Panc1 (cell line): ENCODE results near the gene KDF1. TPM values are rescaled to one million over a fixed set of nuclear protein-coding genes. Genes with fewer than 3 reads are reported as not detected.

Source experiments
- ATAC-seq: fragments of 200-7000 bp; cut with Tn5 transposase; 2 replicates; pipeline ENCODE4 v1.9.1; 2020; ENCODE audit warnings: mild to moderate bottlenecking, moderate library complexity
- BruUV-seq: library from RNA; stranded (reverse); fragments of 400-500 nt; replicated peaks from 2 replicates; lab custom pipeline; 2021; lab: Mats Ljungman, UMichigan
- CTCF ChIA-PET: fragments of 300-600 bp; sonication (Branson Sonifier 250); formaldehyde crosslinking; loops from one replicate; lab custom pipeline; 2022; ENCODE audit warnings: antibody characterized with exemption; lab: Charles Lee
- POLR2A ChIA-PET: fragments of 300-600 bp; sonication (Branson Sonifier 250); formaldehyde crosslinking; loops from one replicate; lab custom pipeline; 2022; ENCODE audit warnings: antibody characterized with exemption; lab: Charles Lee
- DNase-seq: peaks from one replicate; pipeline ENCODE4 v3.0.0-alpha.2; 2010; ENCODE audit warnings: low read depth, low spot score
- H3K27ac ChIP-seq: 2 replicates; pipeline ENCODE4 v1.5.1; 2011; ENCODE audit warnings: mild to moderate bottlenecking, low read length, inconsistent platforms
- H3K27me3 ChIP-seq: fragments of 200-500 bp; sonication (Bioruptor generic); 2 replicates; pipeline ENCODE4 v1.6.0; 2014; ENCODE audit warnings: low read length, inconsistent platforms; ENCODE audit not compliant: control insufficient read depth, insufficient read depth
- H3K36me3 ChIP-seq: fragments of 200-500 bp; sonication (Bioruptor generic); 2 replicates; pipeline ENCODE4 v1.5.1; 2014; ENCODE audit warnings: inconsistent platforms, mild to moderate bottlenecking, low read length, moderate library complexity; ENCODE audit not compliant: control insufficient read depth, insufficient read depth
- H3K4me1 ChIP-seq: 2 replicates; pipeline ENCODE4 v1.5.1; 2011; ENCODE audit warnings: inconsistent platforms, mild to moderate bottlenecking, low read length, moderate library complexity; ENCODE audit not compliant: control insufficient read depth, insufficient read depth
- H3K4me3 ChIP-seq, 2 experiments: 2 replicates each; pipeline ENCODE4 v1.5.1; 2011 to 2012; ENCODE audit warnings: low read depth in 2 of 2, low read length in 2 of 2, mild to moderate bottlenecking in 2 of 2, inconsistent platforms in 1 of 2, moderate library complexity in 1 of 2
- H3K9me3 ChIP-seq: fragments of 200-500 bp; sonication (Bioruptor generic); 2 replicates; pipeline ENCODE4 v1.5.1; 2014; ENCODE audit warnings: low read depth, mild to moderate bottlenecking, inconsistent platforms, low read length, moderate library complexity; ENCODE audit not compliant: control insufficient read depth, insufficient read depth
- CTCF ChIP-seq: fragments of 450-650 bp; IDR thresholded peaks from 2 replicates; pipeline ENCODE4 v1.5.1; 2017; ENCODE audit warnings: mild to moderate bottlenecking
- POLR2AphosphoS5 ChIP-seq: IDR thresholded peaks from 2 replicates; pipeline ENCODE4 v1.6.1; 2012; ENCODE audit warnings: mild to moderate bottlenecking, low read depth, low read length, moderate library complexity
- REST ChIP-seq, 2 experiments: IDR thresholded peaks; 2 replicates each; pipeline ENCODE4 v1.6.1; 2011 to 2012; ENCODE audit warnings: low read depth in 2 of 2, control low read depth in 1 of 2, low read length in 1 of 2, mild to moderate bottlenecking in 1 of 2, moderate library complexity in 1 of 2; ENCODE audit not compliant: insufficient read depth in 1 of 2
- SIN3A ChIP-seq: IDR thresholded peaks from 2 replicates; pipeline ENCODE4 v1.6.1; 2012; ENCODE audit warnings: low read depth, mild to moderate bottlenecking, low read length, moderate library complexity, borderline replicate concordance; ENCODE audit not compliant: insufficient read depth
- TCF7L2 ChIP-seq: IDR thresholded peaks from 2 replicates; pipeline ENCODE4 v1.6.1; 2011; ENCODE audit warnings: mild to moderate bottlenecking, low read depth, low read length, inconsistent platforms
- in situ Hi-C: cut with HindIII; loops from 2 replicates; pipeline ENCODE4 v1.10.0; 2016; ENCODE audit warnings: low sequenced_read_pairs, low pct_unique_long_range_greater_than_20kb
- intact Hi-C: fragments of 100-400 bp; cut with micrococcal nuclease; formaldehyde crosslinking; loops from one replicate; pipeline ENCODE4 v1.10.0; 2022; ENCODE audit not compliant: unreplicated experiment
- total RNA-seq: library from RNA; stranded (reverse); gene quantifications from one replicate; pipeline ENCODE4 v1.2.1, GENCODE V29; 2021; ENCODE audit not compliant: unreplicated experiment

The KDF1 gene
- total RNA-seq, 1 experiment from 2014 or later: 3.2 TPM

GRCh38 chr1:27005648-27006496 is 45.6 kb upstream of the KDF1 start:
- TF ChIP-seq TCF7L2 (no peak), REST (IDR thresholded peaks at IDR 0.05; ENCODE audit: insufficient read depth in 1 of 2, low read depth in 2 of 2, low read length in 1 of 2) (no peak), SIN3A (no peak), POLR2AphosphoS5 (no peak), CTCF (no peak)
- intact Hi-C loops (no loop called here), in situ Hi-C loops (no loop called here)
- ChIA-PET CTCF (no interaction called here), POLR2A (no interaction called here)
- BruUV-seq: no TSS peak
- no peak for DNase-seq
- H3K9me3 ChIP-seq: no peaks in the 10 kb centered on the region
- H3K27ac ChIP-seq: 0 out of 2 replicates have a peak overlapping the region, but pooled peaks have one; percentile 2
- no peaks in the 10 kb centered on the region for H3K36me3 ChIP-seq
- H3K4me1 ChIP-seq: peaks cover 73% of the 10 kb centered on the region
- H3K4me3 ChIP-seq: no peak overlapping the region
- H3K27me3 ChIP-seq: no peaks in the 10 kb centered on the region
- no peak for ATAC-seq

GRCh38 chr1:27005166-27005530 is 44.9 kb upstream of the KDF1 start:
- Histone ChIP-seq H3K36me3 (no peaks in the 10 kb centered on the region), H3K27ac (0 out of 2 replicates have a peak overlapping the region, but pooled peaks have one; percentile 2), H3K4me1 (peaks cover 73% of the 10 kb centered on the region), H3K27me3 (no peaks in the 10 kb centered on the region), H3K9me3 (no peaks in the 10 kb centered on the region), H3K4me3 (no peak overlapping the region)
- intact Hi-C loops: no loop called here
- DNase-seq: no peak
- ChIA-PET CTCF (no interaction called here), POLR2A (interaction anchor here (0.6 kb wide), 1 partner anchor 199 kb away, joined by 10 read pairs; no protein-coding TSS in a partner anchor)
- TF ChIP-seq TCF7L2 (no peak), REST (IDR thresholded peaks at IDR 0.05; ENCODE audit: insufficient read depth in 1 of 2, low read depth in 2 of 2, low read length in 1 of 2) (no peak), CTCF (no peak), SIN3A (no peak), POLR2AphosphoS5 (no peak)
- ATAC-seq: no peak
- no TSS peak for BruUV-seq
- in situ Hi-C loops: no loop called here
